Midbrain (tissue), 1 donor: ENCODE data around the gene SLC2A4RG.

Source experiments
- DNase-seq: peaks from one replicate; lab custom pipeline; 2025; lab: John Stamatoyannopoulos, UW

Gene SLC2A4RG

DNA sequence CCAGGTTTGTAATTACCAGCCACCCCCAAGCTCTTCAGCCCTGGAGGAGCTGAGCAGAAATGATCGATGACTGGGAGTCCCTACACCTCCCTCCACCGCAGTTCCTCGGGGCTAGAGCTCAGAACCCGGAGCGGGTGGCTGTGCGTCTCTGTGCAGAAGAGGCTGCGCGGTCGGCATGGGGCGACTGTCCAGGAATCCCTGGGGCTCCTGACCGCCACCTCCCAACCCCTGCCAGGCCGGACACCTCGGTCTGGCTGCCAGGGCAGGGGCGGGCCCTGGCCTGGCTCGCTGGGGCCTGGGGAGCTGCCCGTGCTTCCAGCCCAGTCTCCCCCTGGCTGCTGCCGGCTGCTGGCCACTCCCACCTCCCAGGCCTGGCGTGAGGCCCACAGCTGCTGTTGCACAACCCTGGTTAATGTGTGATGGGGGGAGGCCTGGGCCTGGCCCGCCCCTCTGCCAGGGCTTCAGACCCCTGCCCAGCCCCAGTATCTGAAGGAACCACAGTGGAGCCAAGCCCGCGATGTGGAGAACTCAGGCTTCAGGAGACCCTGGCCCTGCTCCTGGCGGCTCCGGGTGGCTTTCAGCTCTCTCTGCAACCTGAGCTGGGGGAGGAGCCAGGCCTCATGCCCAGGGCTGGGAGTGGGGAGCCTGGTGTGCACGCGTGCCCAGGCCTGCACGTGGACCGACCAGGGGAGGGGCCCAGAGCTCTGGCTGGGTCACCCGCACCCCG, 1.2 kb downstream of the SLC2A4RG start:
- DNase-seq: peak; percentile 69

DNA sequence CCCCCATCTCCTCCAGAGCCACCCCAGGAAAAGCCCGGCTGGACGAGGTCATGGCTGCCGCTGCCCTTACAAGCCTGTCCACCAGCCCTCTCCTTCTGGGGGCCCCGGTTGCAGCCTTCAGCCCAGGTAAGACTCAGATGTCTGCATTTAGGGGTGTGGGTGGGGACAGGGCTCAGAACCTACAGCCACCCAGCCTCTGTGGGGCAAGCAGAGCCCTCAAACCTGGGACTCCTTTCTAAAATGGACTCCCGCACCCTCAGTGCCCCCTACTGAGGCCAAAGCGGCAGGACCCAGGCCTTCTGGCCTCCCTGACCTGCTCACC, 1.7 kb downstream of the SLC2A4RG start:
- no peak for DNase-seq

DNA sequence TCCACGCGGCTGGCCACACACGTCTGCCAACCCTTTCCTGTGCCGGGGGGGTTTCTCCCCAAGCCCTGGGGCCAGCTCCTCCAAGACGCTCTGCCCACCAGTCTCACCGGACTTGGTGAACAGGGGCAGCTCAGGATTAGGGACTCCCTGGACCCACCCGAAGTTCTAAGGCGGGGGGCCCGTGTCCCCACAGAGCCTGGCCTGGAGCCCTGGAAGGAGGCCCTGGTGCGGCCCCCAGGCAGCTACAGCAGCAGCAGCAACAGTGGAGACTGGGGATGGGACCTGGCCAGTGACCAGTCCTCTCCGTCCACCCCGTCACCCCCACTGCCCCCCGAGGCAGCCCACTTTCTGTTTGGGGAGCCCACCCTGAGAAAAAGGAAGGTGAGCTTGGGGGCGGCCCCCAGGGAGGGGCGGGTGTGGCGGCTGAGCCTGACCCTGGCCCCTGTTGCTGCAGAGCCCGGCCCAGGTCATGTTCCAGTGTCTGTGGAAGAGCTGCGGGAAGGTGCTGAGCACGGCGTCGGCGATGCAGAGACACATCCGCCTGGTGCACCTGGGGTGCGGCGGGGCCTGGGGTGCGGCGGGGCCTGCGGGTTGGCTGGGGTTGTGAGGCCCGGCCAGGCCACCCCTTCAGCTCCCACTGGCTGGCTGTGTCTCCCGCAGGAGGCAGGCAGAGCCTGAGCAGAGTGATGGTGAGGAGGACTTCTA, 2.3 kb downstream of the SLC2A4RG start:
- DNase-seq: no peak

DNA sequence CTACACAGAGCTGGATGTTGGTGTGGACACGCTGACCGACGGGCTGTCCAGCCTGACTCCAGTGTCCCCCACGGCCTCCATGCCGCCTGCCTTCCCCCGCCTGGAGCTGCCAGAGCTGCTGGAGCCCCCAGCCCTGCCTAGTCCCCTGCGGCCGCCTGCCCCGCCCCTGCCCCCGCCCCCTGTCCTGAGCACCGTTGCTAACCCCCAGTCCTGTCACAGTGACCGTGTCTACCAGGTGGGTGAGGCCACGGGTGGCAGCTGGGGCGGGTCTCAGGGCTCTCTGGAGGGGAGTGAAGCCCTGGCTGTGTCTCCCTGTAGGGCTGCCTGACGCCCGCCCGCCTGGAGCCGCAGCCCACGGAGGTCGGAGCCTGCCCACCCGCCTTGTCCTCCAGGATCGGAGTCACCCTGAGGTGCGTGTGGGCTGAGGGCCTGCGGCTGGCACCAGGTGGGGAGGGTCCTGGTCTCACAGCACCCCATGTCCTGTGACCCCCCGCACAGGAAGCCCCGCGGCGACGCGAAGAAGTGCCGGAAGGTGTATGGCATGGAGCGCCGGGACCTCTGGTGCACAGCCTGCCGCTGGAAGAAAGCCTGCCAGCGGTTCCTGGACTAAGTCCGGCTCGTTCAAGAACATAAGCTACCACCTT, 2.9 kb downstream of the SLC2A4RG start:
- no peak for DNase-seq

DNA sequence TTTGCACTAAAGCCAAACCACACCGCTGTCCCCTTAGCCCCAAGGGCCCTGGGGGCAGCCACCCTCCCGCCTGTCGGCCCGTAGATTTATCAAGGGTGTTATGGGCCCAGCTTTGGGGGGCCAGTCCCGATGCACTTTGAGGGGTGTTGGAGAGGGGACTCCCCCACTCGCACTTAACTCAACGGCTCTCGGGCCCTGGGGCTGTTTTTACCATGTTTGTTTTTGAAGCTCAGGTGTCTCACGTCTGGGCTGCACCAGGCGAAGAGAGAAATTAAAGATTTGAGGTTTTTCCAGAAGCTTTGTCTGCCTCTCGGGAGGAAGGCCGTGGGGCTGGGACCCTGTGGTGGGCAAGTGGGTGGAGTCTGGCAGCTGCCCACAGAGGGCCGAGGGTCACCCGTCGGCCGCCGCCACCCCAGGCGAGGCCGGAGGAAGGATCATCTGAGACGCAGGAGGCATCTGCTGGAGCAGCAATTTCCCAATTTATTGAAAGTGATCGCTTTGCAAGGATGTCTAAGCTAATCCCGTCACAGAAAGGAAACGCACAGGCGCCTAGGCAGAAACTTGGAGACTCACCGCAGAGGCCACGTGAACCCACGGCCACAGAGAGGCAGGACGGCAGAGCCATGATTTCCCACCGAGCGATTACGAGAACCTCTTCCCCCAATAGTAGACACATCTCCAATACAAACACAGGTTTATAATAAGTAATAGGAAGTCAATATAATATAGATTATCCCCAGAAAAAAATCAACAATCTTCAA, 3.8 kb downstream of the SLC2A4RG start:
- no peak for DNase-seq

DNA sequence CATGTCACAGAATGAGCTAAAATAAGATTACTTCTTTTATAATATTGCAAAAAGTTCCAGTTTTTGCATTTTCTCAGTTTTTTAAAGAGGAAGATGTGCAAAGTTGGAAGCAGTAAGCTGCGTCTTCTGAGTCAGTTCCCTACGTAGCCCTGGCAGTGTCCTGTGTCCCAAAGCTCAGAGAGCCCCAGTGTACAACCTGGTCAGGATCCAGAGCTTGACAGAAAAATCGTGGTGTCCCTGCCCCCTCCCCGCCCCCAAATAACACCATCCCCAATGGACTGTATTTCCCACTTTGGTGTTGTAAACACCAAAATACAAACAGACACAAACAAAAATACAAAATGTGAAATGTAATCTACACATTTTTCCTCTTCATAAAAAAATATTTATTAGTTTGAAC, 4.6 kb downstream of the SLC2A4RG start:
- no peak for DNase-seq

DNA sequence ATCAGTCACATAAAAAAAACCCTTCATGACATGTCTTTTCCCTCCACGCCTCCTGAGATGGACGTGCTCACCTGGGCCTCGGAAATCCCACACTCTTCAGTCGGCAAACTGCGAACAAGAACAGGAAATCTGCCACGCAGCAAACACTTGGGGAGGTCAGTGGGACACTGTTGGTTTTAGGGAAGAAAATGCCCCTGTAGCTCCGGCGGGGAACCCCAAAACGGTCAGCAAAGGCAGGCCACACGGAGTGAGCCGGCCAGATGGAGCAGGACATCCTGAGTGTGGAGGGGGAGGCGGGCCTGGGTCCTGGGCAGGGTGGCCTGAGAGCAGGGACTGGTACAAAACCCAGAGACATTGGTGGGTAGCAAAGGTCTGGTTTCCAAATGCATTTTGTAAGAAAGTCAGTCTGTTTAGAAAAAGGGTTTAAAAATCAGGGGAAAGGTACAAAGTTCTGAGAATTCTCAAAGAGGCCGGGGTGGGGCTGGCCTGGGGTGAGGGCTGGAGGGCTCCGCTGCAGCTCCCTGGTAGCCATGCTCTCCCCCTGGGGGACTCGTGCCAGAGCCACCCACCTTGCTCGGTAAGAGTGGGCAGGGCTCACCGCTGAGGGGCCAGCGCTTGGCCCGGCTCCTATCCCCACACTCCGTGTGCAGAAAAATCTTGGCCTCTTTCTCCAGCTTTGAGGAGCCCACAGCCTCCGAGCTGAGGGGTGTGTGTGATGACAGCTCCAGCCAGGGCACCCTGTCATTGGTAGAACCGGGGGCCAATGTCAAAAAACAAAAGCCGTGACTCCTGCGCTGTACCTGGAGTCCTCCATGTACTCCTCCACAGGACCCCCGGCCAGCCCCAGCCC, 5.2 kb downstream of the SLC2A4RG start:
- no peak for DNase-seq

DNA sequence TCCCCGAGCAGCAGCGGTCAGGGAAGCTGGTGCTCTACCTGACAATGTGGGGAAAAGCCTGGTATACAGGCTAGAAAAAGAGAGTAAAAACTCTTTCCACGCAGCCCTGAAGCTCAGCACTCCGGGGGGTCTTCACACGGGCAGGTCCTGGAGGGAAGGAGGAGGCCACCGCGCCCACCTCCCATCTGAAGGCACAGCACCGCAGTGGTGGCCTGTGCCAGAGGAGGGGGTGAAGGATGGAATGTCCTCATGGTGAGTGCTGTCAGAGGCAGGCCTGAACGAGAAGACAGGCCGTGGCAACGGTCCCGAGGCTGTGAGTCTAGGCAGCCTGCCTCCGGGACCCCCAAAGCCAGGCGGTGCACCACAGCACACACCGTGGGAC, 5.8 kb downstream of the SLC2A4RG start:
- DNase-seq: no peak

DNA sequence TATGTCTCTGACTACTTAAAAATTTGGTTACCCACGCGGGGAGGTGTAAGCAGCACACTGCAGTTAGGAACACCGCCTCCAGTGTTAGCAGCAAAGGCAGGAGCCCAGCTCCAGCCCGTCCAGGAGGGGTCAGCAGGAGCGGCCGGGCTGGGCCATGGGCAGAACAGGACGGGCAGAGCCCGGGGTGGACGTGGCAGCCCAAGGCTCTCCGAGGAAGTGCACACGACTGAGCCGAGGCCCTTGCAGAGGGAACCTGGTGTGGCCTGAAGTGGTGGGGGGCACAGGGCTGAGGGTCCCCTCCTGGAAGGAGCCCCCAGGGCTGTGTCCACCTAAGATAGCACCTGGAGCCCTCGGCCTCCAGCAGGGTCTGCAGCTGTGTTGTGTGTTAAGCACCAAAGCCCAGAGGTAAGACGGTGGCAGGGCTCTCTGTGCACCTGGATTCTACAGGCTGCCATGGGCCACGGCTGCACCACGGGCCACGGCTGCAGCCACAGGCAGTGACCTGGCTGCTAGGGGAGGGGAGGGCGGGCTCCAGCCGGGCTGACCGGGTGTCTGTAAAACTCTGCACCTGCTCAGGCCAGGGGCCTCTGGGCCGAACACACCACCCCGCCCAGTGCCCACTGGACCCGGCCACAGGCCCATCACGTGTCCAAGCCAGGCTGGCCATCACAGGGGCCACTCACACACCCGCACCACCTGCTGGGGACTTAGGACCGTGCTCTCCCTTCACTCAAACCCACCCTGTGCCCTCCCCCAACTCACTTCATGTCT, 6.6 kb downstream of the SLC2A4RG start:
- DNase-seq: no peak

DNA sequence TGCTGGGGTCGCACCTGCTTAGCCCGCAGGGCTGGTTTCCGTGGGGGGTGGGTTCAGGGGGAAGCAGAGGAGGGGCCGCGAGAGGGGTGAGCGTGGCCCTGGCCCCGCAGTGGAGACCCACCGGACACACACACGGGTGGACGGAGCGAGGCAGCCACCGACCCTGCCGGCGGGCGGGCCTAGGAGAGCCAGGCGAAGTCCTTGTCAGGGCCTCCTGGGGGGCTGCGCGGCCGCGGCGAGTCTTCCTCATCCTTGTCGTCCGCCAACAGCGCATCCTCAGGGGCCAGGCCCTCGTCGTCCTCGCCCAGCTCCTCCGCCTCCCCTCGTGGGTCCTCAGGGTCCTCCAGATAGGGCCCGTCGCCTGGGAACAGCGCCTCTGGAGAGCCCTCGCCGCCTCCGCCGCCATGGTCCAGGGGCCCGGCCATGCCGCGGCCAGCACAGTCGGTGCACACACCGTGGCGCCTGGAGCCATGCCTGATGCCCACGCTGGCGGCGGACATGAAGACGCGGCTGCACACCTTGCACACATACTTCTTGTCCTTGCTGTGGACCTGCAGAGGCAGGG, 7.3 kb downstream of the SLC2A4RG start:
- DNase-seq: no peak

DNA sequence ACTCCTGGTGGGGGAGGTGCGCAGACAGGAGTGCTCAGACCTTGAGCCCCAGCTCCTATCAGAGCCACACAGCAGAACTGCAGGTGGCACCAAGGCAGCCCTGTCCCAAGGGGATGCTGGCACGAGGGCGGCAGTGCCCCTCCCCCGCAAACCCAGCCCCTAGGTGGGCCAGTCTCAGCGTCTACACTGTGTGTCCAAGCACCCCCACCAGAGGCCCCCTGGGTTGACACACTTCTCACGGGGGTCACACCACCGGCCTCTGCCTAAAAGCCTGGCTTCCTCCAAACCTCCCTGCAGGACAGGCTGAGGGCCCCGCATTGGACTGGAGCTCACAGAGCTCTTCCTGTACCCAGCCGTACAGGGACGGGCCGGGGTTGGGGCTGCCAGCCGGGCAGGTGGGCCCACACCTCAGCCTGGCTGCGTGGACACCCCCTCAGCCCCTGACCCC, 8.1 kb downstream of the SLC2A4RG start:
- no peak for DNase-seq

DNA sequence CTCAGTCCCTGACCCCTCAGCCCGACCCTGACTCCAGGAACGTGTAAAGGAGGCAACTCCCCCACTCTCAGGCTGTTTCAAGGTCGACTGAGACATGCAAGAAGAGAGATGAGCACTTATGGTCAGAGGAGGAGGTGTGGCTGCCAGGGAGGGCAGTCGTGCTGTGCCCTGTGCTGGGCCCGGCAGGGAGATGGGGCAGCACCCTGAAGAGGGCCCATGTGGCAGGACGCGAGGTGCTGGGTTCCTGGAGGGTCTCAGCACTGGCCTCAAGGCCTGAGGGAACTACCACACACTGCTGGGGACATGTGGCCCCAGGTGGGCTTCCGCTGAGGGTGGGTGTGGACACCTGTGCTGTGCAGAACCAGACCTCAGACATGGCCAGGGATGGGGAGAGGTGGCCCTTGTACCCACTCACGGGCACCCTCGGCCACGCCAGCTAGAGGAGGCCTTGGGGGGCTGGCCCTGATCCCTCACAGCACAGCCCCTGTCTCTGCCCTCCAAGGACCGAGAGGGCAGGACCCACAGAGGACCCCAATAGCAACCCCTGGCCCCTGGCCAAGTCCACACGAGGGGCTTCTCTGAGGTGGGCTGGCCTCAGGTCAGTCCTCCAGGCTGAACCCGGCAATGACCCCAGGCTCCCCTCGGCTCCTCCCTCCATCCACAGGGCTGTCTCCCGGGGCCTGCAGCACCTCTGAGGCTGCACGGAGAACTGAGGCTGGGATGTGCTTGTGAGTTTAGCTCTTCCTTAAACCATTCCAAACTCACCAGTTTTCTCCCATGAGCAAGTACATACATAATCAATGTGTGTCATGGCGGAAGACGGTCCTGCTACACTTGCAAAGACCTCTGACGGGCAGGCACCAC, 8.7 kb downstream of the SLC2A4RG start:
- no peak for DNase-seq

DNA sequence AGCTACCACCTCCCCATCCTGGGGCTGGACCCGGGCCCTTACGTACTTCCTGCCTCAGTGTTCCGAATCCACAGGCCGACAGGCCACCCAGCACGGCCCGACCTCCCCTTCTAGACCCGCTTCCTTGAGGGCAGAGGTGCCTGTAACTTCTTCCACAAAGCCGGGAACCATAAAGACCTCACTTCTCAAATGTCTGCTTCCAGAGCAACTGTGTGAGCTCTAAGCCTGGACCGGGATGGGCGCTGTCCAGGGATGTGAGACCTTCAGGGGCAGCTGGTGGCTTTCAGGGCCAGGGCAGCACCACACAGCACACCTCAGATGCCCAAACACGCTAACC, 9.3 kb downstream of the SLC2A4RG start:
- no peak for DNase-seq

DNA sequence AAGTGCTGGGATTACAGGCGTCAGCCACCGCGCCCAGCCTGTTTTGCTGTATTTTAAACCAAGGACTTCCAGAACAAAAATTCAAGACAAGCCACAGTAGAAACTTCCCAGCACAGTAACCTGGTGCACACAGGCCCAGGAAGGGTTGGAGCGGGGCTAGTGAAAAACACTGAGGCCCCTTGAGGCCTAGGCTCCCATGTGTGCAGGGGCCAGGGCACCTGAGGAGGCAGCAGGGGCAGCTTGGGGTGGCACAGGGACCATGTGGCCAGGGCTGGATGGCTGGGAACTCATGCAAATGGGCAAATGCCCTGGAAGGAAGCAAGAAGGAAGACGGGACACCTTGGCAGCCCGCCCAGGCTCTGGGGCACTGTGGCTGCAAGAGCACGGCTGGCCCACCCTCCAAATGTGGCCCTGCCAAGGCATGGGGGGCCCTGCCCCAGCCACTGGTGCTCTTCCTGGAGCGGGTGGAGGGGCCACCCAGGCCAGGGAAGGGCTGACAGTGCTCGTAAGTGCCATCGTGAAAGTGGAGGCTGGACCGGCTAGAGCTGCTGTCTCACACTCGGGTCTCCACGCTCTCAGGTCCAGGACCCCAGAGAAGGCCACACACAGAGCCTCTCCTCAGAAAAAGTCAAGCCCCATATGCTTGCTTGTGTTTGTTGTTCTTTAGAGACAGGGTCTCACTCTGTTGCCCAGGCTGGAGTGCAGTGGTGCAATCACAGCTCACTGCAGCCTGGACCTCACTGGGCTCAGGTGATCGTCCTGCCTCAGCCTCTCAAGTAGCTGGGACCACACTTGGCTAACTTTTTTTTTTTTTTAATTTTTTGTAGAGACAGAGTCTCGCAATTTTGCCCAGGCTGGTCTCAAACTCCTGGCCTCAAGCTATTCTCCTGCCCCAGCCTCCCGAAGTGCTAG, 10.3 kb downstream of the SLC2A4RG start:
- DNase-seq: no peak

DNA sequence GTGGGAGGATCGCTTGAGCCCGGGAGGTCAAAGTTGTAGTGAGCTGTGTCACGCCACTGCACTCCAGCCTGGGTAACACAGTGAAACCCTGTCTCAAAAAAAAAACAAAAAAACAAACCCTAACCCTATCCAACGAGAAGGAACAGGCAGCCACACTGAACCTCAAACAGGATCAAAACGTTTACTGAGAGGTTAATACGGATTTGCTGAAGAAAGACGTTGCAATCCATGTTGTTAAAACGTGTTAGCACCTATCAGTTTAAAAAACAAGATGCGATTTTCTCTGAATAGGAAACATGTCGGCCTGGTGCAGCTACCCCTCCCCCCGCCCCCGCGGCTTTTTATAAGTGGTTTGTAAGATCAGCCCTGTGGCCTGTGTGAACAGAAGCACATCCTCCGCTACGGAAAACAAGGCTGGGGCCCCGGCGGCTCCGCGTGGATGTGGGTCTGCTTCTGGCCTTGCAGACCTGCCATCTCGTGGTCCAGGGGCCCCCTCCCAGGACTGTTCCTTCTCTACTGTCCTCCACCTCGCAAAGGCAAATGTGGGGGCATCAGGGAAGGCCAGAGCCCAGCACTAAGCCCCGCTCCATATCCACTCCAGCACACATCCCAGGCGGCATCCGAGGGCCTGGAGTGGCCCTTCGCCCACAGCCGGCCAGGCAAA, 11.4 kb downstream of the SLC2A4RG start:
- DNase-seq: no peak

DNA sequence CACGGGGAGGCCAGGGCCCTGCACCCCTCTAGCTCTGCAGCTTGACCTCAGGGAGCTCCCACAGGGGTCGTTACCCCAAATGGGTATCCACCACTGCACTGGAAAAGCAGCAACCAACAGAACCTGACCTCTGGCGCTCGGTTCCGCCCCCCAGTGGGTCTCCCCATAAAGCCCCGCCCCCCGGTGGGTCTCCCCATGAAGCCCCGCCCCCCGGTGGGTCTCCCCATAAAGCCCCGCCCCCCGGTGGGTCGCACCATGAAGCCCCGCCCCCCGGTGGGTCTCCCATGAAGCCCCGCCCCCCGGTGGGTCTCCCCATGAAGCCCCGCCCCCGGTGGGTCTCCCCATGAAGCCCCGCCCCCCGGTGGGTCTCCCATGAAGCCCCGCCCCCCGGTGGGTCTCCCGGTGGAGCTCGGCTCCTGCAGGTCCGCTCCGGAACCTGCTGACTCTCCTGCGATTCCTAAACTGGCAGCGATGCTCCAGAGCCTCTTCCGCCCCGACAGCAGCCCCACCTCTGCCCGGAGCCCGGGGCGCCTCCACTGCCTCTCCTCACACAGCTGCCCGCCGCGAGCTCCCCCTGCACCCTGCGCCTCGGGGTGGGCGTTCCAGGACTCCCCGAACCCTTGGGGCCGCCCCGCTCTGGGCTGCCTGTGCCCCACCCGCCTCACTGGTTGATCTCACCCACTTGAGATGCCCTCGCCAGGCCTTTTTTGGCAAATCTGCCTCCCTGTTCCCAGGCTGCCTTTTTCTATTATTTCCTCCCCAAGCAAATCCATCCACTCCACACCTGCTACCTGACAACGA, 12.1 kb downstream of the SLC2A4RG start:
- no peak for DNase-seq

DNA sequence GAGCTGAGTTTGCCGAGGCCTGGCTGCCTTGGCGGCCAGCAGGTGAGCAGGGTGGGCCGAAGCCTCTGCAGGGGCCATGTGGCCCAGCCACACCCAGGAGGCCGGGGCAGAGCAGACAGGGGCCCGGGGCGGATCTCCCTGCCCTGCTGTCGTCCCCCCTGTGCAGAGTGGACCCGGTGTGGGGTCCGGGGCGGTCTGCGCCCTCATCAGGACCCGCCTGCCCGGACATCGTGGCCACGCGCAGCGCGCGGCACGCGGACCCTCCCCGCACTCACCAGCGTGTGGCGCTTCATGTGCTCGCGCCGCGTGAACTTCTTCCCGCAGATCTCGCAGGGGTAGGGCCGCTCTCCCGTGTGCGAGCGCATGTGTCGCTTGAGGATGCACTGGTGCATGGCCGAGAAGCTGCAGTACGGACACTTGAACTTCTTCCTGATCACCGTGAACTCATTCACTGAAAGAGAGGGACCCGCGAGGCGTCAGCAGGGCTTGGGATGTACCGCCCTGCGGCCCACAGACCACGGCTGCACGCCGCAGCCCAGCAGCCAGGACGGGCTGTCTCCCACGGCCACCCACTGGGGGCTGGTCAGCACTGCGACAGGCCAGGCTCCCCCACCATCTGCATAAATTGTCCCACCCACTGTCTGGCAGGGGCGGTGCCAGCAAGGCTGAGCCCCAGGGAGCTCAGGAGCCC, 13.0 kb downstream of the SLC2A4RG start:
- no peak for DNase-seq
